Ishikawa (cell line): Measurements from ENCODE around the gene CYP39A1.

Experiments used
- CEBPB ChIP-seq: IDR thresholded peaks from 2 replicates; pipeline ENCODE4 v1.6.1; 2012
- CREB1 ChIP-seq: IDR thresholded peaks from 2 replicates; pipeline ENCODE4 v1.6.1; 2012; ENCODE audit warnings: low read depth
- EGR1 ChIP-seq: IDR thresholded peaks from 2 replicates; pipeline ENCODE4 v1.6.1; 2012
- EP300 ChIP-seq: IDR thresholded peaks from 2 replicates; pipeline ENCODE4 v1.6.1; 2012; ENCODE audit warnings: borderline replicate concordance
- FOXM1 ChIP-seq: IDR thresholded peaks from 2 replicates; pipeline ENCODE4 v1.6.1; 2012; ENCODE audit warnings: low read depth, borderline replicate concordance
- MAX ChIP-seq: IDR thresholded peaks from 2 replicates; pipeline ENCODE4 v1.6.1; 2012
- NFIC ChIP-seq: IDR thresholded peaks from 2 replicates; pipeline ENCODE4 v1.6.1; 2012
- RAD21 ChIP-seq: IDR thresholded peaks from 2 replicates; pipeline ENCODE4 v1.6.1; 2012; ENCODE audit warnings: low read depth
- TAF1 ChIP-seq: IDR thresholded peaks from 2 replicates; pipeline ENCODE4 v1.6.1; 2012; ENCODE audit warnings: low read depth, mild to moderate bottlenecking
- TCF12 ChIP-seq: IDR thresholded peaks from 2 replicates; pipeline ENCODE4 v1.6.1; 2012; ENCODE audit warnings: low read depth
- TEAD4 ChIP-seq: IDR thresholded peaks from 2 replicates; pipeline ENCODE4 v1.6.1; 2012
- YY1 ChIP-seq: IDR thresholded peaks from 2 replicates; pipeline ENCODE4 v1.6.1; 2012; ENCODE audit warnings: low read depth
- ZBTB7A ChIP-seq: IDR thresholded peaks from 2 replicates; pipeline ENCODE4 v1.6.1; 2012; ENCODE audit warnings: low read depth
- TF ChIP-seq, protein P1 (sequence below): IDR thresholded peaks from 2 replicates; pipeline ENCODE4 v1.6.1; 2012; ENCODE audit warnings: low read depth, mild to moderate bottlenecking
- TF ChIP-seq, protein P2 (sequence below): IDR thresholded peaks from 2 replicates; pipeline ENCODE4 v1.6.1; 2012

The CYP39A1 gene

GRCh38 chr6:46586906-46587305 lies 65.7 kb downstream of the CYP39A1 start:
- TF ChIP-seq YY1 (no peak), MAX (no peak), ZBTB7A (no peak), CREB1 (no peak), EP300 (no peak), EGR1 (no peak), NFIC (no peak), TAF1 (no peak), TCF12 (no peak), RAD21 (no peak), CEBPB (no peak), TEAD4 (no peak), FOXM1 (no peak)
- TF ChIP-seq, protein P1, sequence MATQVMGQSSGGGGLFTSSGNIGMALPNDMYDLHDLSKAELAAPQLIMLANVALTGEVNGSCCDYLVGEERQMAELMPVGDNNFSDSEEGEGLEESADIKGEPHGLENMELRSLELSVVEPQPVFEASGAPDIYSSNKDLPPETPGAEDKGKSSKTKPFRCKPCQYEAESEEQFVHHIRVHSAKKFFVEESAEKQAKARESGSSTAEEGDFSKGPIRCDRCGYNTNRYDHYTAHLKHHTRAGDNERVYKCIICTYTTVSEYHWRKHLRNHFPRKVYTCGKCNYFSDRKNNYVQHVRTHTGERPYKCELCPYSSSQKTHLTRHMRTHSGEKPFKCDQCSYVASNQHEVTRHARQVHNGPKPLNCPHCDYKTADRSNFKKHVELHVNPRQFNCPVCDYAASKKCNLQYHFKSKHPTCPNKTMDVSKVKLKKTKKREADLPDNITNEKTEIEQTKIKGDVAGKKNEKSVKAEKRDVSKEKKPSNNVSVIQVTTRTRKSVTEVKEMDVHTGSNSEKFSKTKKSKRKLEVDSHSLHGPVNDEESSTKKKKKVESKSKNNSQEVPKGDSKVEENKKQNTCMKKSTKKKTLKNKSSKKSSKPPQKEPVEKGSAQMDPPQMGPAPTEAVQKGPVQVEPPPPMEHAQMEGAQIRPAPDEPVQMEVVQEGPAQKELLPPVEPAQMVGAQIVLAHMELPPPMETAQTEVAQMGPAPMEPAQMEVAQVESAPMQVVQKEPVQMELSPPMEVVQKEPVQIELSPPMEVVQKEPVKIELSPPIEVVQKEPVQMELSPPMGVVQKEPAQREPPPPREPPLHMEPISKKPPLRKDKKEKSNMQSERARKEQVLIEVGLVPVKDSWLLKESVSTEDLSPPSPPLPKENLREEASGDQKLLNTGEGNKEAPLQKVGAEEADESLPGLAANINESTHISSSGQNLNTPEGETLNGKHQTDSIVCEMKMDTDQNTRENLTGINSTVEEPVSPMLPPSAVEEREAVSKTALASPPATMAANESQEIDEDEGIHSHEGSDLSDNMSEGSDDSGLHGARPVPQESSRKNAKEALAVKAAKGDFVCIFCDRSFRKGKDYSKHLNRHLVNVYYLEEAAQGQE = no peak
- TF ChIP-seq, protein P2, sequence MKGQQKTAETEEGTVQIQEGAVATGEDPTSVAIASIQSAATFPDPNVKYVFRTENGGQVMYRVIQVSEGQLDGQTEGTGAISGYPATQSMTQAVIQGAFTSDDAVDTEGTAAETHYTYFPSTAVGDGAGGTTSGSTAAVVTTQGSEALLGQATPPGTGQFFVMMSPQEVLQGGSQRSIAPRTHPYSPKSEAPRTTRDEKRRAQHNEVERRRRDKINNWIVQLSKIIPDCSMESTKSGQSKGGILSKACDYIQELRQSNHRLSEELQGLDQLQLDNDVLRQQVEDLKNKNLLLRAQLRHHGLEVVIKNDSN = no peak

- TF ChIP-seq EP300 (no peak), CREB1 (no peak), MAX (no peak), NFIC (no peak)
Measured at GRCh38 chr6:46584586-46584985, 68.0 kb downstream of the CYP39A1 start.

DNA sequence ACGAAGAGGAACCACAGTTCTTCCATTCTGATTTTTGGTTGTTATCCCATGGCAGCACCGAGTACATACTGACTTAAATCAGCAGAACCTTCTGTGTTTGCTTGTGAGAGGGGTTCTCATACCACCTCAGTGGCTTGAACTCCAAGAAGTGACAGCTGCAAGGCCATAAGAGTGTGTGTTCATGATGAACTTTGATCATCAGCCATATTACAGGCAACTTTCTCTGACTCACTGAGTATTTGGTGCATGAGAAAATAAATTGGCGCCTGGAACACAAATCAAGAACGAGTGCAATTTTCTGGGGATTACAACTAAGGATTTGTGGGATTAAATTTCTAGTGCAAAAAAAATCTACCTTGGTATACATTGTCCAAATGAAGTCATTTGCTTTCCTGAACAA lies 68.9 kb downstream of the CYP39A1 start:
- no peak for TF ChIP-seq EP300
- TF ChIP-seq YY1 = no peak
- no peak for TF ChIP-seq TEAD4
- TF ChIP-seq TAF1 = no peak
- TF ChIP-seq NFIC = no peak
- TF ChIP-seq MAX = no peak
- no peak for TF ChIP-seq CREB1
- no peak for TF ChIP-seq RAD21
- TF ChIP-seq, protein P1 = no peak
- TF ChIP-seq TCF12 = no peak
- TF ChIP-seq, protein P2 = no peak
- TF ChIP-seq CEBPB = no peak
- no peak for TF ChIP-seq FOXM1

- TF ChIP-seq EP300 = no peak
- no peak for TF ChIP-seq TCF12
- TF ChIP-seq CEBPB = no peak
- TF ChIP-seq EGR1 = no peak
- no peak for TF ChIP-seq RAD21
- TF ChIP-seq TAF1 = no peak
- TF ChIP-seq, protein P1 = no peak
- no peak for TF ChIP-seq MAX
- no peak for TF ChIP-seq YY1
- no peak for TF ChIP-seq FOXM1
- no peak for TF ChIP-seq NFIC
- no peak for TF ChIP-seq CREB1
- no peak for TF ChIP-seq TEAD4
- no peak for TF ChIP-seq ZBTB7A
- TF ChIP-seq, protein P2 = no peak
Measured at GRCh38 chr6:46583081-46583480, 69.5 kb downstream of the CYP39A1 start.
